GM13977 (cell line): ENCODE results near the gene GCDH.

Experiments used
- DNase-seq: peaks from one replicate; pipeline ENCODE4 v3.0.0; 2012; ENCODE audit warnings: low spot score
- CTCF ChIP-seq: IDR thresholded peaks from 2 replicates; pipeline ENCODE4 v1.5.1; 2012; ENCODE audit warnings: mild to moderate bottlenecking, control low read depth; ENCODE audit not compliant: insufficient read depth; ENCODE audit errors: extremely low read depth, missing control alignments
- in situ Hi-C: fragments of 300-500 bp; cut with MboI; formaldehyde crosslinking; loops from one replicate; pipeline ENCODE4 v1.12.0; 2022; ENCODE audit warnings: low sequenced_read_pairs, low pct_unique_long_range_greater_than_20kb, mixed read lengths, inconsistent platforms; ENCODE audit not compliant: unreplicated experiment

Gene GCDH

GRCh38 chr19:12943437-12944044, 52.6 kb downstream of the GCDH start:
- in situ Hi-C loops = no loop called here
- no peak for DNase-seq
- TF ChIP-seq CTCF = no peak

GRCh38 chr19:12944104-12944674, 53.2 kb downstream of the GCDH start:
- no peak for TF ChIP-seq CTCF
- no peak for DNase-seq
- in situ Hi-C loops = no loop called here

GRCh38 chr19:12945479-12946091, 54.6 kb downstream of the GCDH start, which contains the start of gene RAD23A:
Gene RAD23A, plus strand, starts transcription at chr19:12945862. Its CDS starts 87 bp downstream, at chr19:12945949.
- peak; percentile 95 for DNase-seq
- in situ Hi-C loops = no loop called here
- TF ChIP-seq CTCF = no peak

- in situ Hi-C loops = no loop called here
- DNase-seq = peak; percentile 71
These were observed 55.2 kb downstream of the GCDH start for GRCh38 chr19:12946092-12946721.

GRCh38 chr19:12946731-12947496, 56.0 kb downstream of the GCDH start:
- in situ Hi-C loops = no loop called here
- no peak for DNase-seq
- no peak for TF ChIP-seq CTCF

More at GRCh38 chr19:12946092-12946721, 55.2 kb downstream of the GCDH start:
- TF ChIP-seq CTCF = no peak
